A549 (cell line): ENCODE measurements around the gene PDP2. TPM values are rescaled to one million over a fixed set of nuclear protein-coding genes. Genes with fewer than 3 reads are reported as not detected.

Experiments
- ATAC-seq, 2 experiments: fragments of 200-7000 bp in 1 of 2; fragments of >200 bp in 1 of 2; cut with Nextera tagmentation in 1 of 2; cut with Tn5 transposase in 1 of 2; 3 replicates each; pipeline versions ENCODE4 v1.8.0 to v1.9.1; 2018 to 2020; ENCODE audit warnings: mild to moderate bottlenecking in 1 of 2, moderate library complexity in 1 of 2
- CTCF ChIA-PET: fragments of 300-600 bp; sonication (Branson Sonifier 250); formaldehyde crosslinking; extraction: SDS; loops from one replicate; lab custom pipeline; 2021; ENCODE audit warnings: antibody characterized with exemption, inconsistent platforms; lab: Yijun Ruan, JAX
- POLR2A ChIA-PET: fragments of 350-600 bp; formaldehyde crosslinking; extraction: SDS; loops from one replicate; lab custom pipeline; 2021; ENCODE audit warnings: antibody characterized with exemption, inconsistent platforms; lab: Yijun Ruan, JAX
- DNase-seq, 2 experiments: peaks; one replicate each; pipeline versions ENCODE4 v3.0.0 to v3.0.0-alpha.2; 2011 to 2016; ENCODE audit warnings: low read depth in 1 of 2, low spot score in 1 of 2
- FAIRE-seq: peaks from 2 replicates; lab custom pipeline; 2011; peaks lifted over from hg19 to GRCh38; lab: Jason Lieb, UNC
- H3K27ac ChIP-seq, 2 experiments: fragments of >200 bp; sonication (Bioruptor Twin); formaldehyde crosslinking; 3 replicates each; pipeline ENCODE4 v1.5.1; 2016 to 2017
- H3K4me1 ChIP-seq: fragments of >200 bp; sonication (Bioruptor Twin); formaldehyde crosslinking; 3 replicates; pipeline ENCODE4 v1.6.1; 2016
- H3K4me2 ChIP-seq: fragments of >200 bp; sonication (Bioruptor Twin); formaldehyde crosslinking; 3 replicates; pipeline ENCODE4 v1.6.1; 2016
- H3K4me3 ChIP-seq: fragments of >200 bp; sonication (Bioruptor Twin); formaldehyde crosslinking; 3 replicates; pipeline ENCODE4 v1.5.1; 2016
- H3K9me3 ChIP-seq: fragments of >200 bp; sonication (Bioruptor Twin); formaldehyde crosslinking; 3 replicates; pipeline ENCODE4 v1.6.1; 2016
- BHLHE40 ChIP-seq: IDR thresholded peaks from 2 replicates; pipeline ENCODE4 v1.6.1; 2012; ENCODE audit warnings: low read depth, low read length, inconsistent platforms
- CEBPB ChIP-seq, 2 experiments: fragments of >200 bp in 1 of 2; sonication (Bioruptor Twin) in 1 of 2; formaldehyde crosslinking in 1 of 2; IDR thresholded peaks; 2 replicates each; pipeline ENCODE4 v1.6.1; 2012 to 2016
- E2F6 ChIP-seq: IDR thresholded peaks from 2 replicates; pipeline ENCODE4 v1.6.1; 2012; ENCODE audit warnings: low read depth, borderline replicate concordance
- EHF ChIP-seq: fragments of 250-450 bp; sonication (Bioruptor Pico); IDR thresholded peaks from 2 replicates; pipeline ENCODE4 v1.5.0; 2020; ENCODE audit warnings: mild to moderate bottlenecking
- EP300 ChIP-seq, 2 experiments: fragments of >200 bp; sonication (Bioruptor Twin); formaldehyde crosslinking; IDR thresholded peaks; 2 replicates in 1 of 2; 3 replicates in 1 of 2; pipeline ENCODE4 v1.6.1; 2016 to 2017
- FOSB ChIP-seq: fragments of 250-450 bp; sonication (Bioruptor Pico); IDR thresholded peaks from 2 replicates; pipeline ENCODE4 v1.5.0; 2020; ENCODE audit warnings: mild to moderate bottlenecking, moderate library complexity
- FOXS1 ChIP-seq: fragments of 250-450 bp; sonication (Bioruptor Pico); IDR thresholded peaks from 2 replicates; pipeline ENCODE4 v1.5.0; 2020; ENCODE audit warnings: mild to moderate bottlenecking, moderate library complexity
- GATA3 ChIP-seq: IDR thresholded peaks from 2 replicates; pipeline ENCODE4 v1.6.1; 2012; ENCODE audit warnings: borderline replicate concordance
- HDAC2 ChIP-seq: fragments of 200-600 bp; sonication (generic); IDR thresholded peaks from 2 replicates; pipeline ENCODE4 v1.6.1; 2016
- HES2 ChIP-seq: fragments of >200 bp; sonication (Bioruptor Twin); formaldehyde crosslinking; IDR thresholded peaks from 2 replicates; pipeline ENCODE4 v1.6.1; 2016
- HOXA7 ChIP-seq: fragments of 250-450 bp; sonication (Bioruptor Pico); IDR thresholded peaks from 2 replicates; pipeline ENCODE4 v1.5.0; 2020; ENCODE audit warnings: mild to moderate bottlenecking, moderate library complexity
- HOXB13 ChIP-seq: fragments of 250-450 bp; sonication (Bioruptor Pico); IDR thresholded peaks from 2 replicates; pipeline ENCODE4 v1.5.0; 2020; ENCODE audit warnings: low read depth, mild to moderate bottlenecking, moderate library complexity
- KDM1A ChIP-seq: fragments of 200-600 bp; sonication (generic); IDR thresholded peaks from 2 replicates; pipeline ENCODE4 v1.6.1; 2016; ENCODE audit warnings: low read depth, mild to moderate bottlenecking
- MAFK ChIP-seq: fragments of 450-650 bp; IDR thresholded peaks from 2 replicates; pipeline ENCODE4 v1.6.1; 2014; ENCODE audit not compliant: partially characterized antibody
- MAZ ChIP-seq: fragments of 150-350 bp; IDR thresholded peaks from 2 replicates; pipeline ENCODE4 v1.6.1; 2014; ENCODE audit warnings: antibody characterized with exemption, low read depth, low read length, borderline replicate concordance
- MYC ChIP-seq: IDR thresholded peaks from 2 replicates; pipeline ENCODE4 v1.6.1; 2012; ENCODE audit warnings: mild to moderate bottlenecking, inconsistent platforms, low read length, improper control_type of control experiment, borderline replicate concordance
- NR3C1 ChIP-seq: fragments of >200 bp; sonication (Bioruptor Twin); formaldehyde crosslinking; IDR thresholded peaks from 3 replicates; pipeline ENCODE4 v1.6.1; 2017
- PHF8 ChIP-seq: fragments of 200-600 bp; sonication (generic); IDR thresholded peaks from 2 replicates; pipeline ENCODE4 v1.6.1; 2016; ENCODE audit warnings: low read depth, mild to moderate bottlenecking, antibody characterized with exemption, moderate library complexity, borderline replicate concordance
- POLR2A ChIP-seq: IDR thresholded peaks from 2 replicates; pipeline ENCODE4 v1.6.1; 2012; ENCODE audit warnings: mild to moderate bottlenecking, low read length
- POLR2AphosphoS2 ChIP-seq: conservative IDR thresholded peaks from 2 replicates; pipeline ENCODE4 v1.6.1; 2012; ENCODE audit warnings: low read length, improper control_type of control experiment, inconsistent platforms
- RARB ChIP-seq: fragments of 250-450 bp; sonication (Bioruptor Pico); IDR thresholded peaks from 2 replicates; pipeline ENCODE4 v1.8.0; 2021; ENCODE audit warnings: mild to moderate bottlenecking, moderate library complexity
- RCOR1 ChIP-seq: fragments of 150-350 bp; IDR thresholded peaks from 2 replicates; pipeline ENCODE4 v1.6.1; 2014; ENCODE audit warnings: antibody characterized with exemption, low read length, low read depth
- RNF2 ChIP-seq: fragments of 200-600 bp; sonication (generic); IDR thresholded peaks from 2 replicates; pipeline ENCODE4 v1.6.1; 2016; ENCODE audit warnings: low read depth, mild to moderate bottlenecking, antibody characterized with exemption, moderate library complexity, borderline replicate concordance
- SMC3 ChIP-seq: fragments of >200 bp; sonication (Bioruptor Twin); formaldehyde crosslinking; IDR thresholded peaks from 3 replicates; pipeline ENCODE4 v1.6.1; 2018; ENCODE audit warnings: inconsistent platforms
- SREBF2 ChIP-seq: fragments of 450-650 bp; IDR thresholded peaks from 2 replicates; pipeline ENCODE4 v1.6.1; 2014; ENCODE audit warnings: mild to moderate bottlenecking, moderate library complexity
- USF2 ChIP-seq: fragments of 450-650 bp; IDR thresholded peaks from 2 replicates; pipeline ENCODE4 v1.6.1; 2014; ENCODE audit warnings: antibody characterized with exemption
- ZSCAN20 ChIP-seq: fragments of 250-450 bp; sonication (Bioruptor Pico); IDR thresholded peaks from 2 replicates; pipeline ENCODE4 v1.8.0; 2022; ENCODE audit warnings: mild to moderate bottlenecking, moderate library complexity
- WGBS: methylation state at CpG from one replicate; pipeline ENCODE4 v1.1.6; 2017; ENCODE audit errors: missing lambda C conversion rate; 5-methylcytosine and 5-hydroxymethylcytosine counted together
- polyA plus RNA-seq, 4 experiments: library from polyadenylated mRNA; depleted of rRNA in 3 of 4; stranded (reverse); fragments of >200 nt; fragmentation: RNase III in 1 of 4; extraction: RNeasy Plus Mini Kit Qiagen cat#74134 plus additional on column Dnase treatment in 1 of 4; gene quantifications; 2 replicates in 3 of 4; 3 replicates in 1 of 4; pipeline ENCODE4 v1.2.3, GENCODE V29; 2011 to 2017
- TF ChIP-seq, protein P1 (sequence below): fragments of 250-450 bp; sonication (Bioruptor Pico); IDR thresholded peaks from 2 replicates; pipeline ENCODE4 v1.5.0; 2020; ENCODE audit warnings: low read depth, mild to moderate bottlenecking, moderate library complexity

The PDP2 gene
- polyA plus RNA-seq, 2 of the 4 experiments (the other 2 are of a cell fraction), result 10.0 to 10.5 TPM

GRCh38 chr16:66923247-66923731 is 43.0 kb downstream of the PDP2 start:
- CTCF ChIA-PET, result interaction anchor here (0.7 to 29.9 kb wide), 5 partner anchors 18 to 232 kb away, joined by 3 to 837 read pairs (median 3); partner anchors contain the start of genes CDH16, NAE1 and PDP2
- WGBS, result 69% methylated on average over 12 of the region's 18 CpGs
- H3K9me3 ChIP-seq, result no peaks in the 10 kb centered on the region

GRCh38 chr16:66923866-66924265 is 43.6 kb downstream of the PDP2 start:
- ChIA-PET POLR2A (no interaction called here), CTCF (interaction anchor here (0.7 to 29.9 kb wide), 6 partner anchors 19 to 231 kb away, joined by 3 to 837 read pairs (median 3); partner anchors contain the start of genes CDH16, NAE1 and PDP2)
- no peak for ATAC-seq
- FAIRE-seq, result no peak
- Histone ChIP-seq H3K4me3 (no peak overlapping the region), H3K9me3 (no peaks in the 10 kb centered on the region), H3K27ac (no peak overlapping the region), H3K4me1 (peaks cover 30% of the 10 kb centered on the region), H3K4me2 (no peak overlapping the region)
- TF ChIP-seq CEBPB (IDR thresholded peaks at IDR 0.05) (no peak), HOXB13 (CRISPR knock-in tag) (no peak), MAZ (no peak), POLR2AphosphoS2 (no peak), E2F6 (no peak), SMC3 (no peak), POLR2A (no peak), BHLHE40 (no peak), RARB (no peak), HDAC2 (no peak), PHF8 (no peak), RCOR1 (no peak), KDM1A (no peak), NR3C1 (no peak), HOXA7 (CRISPR knock-in tag) (no peak), GATA3 (no peak), FOSB (CRISPR knock-in tag) (no peak), ZSCAN20 (CRISPR knock-in tag) (no peak)
- TF ChIP-seq, protein P1, sequence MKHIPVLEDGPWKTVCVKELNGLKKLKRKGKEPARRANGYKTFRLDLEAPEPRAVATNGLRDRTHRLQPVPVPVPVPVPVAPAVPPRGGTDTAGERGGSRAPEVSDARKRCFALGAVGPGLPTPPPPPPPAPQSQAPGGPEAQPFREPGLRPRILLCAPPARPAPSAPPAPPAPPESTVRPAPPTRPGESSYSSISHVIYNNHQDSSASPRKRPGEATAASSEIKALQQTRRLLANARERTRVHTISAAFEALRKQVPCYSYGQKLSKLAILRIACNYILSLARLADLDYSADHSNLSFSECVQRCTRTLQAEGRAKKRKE (CRISPR knock-in tag), result no peak
- DNase-seq, result no peak
- 84% methylated on average over 3 of the region's 3 CpGs for WGBS

More at GRCh38 chr16:66923247-66923731, 43.0 kb downstream of the PDP2 start:
- H3K4me2 ChIP-seq, result no peak overlapping the region
- H3K4me1 ChIP-seq, result peaks cover 29% of the 10 kb centered on the region
- TF ChIP-seq EP300 (IDR thresholded peaks at IDR 0.05) (no peak), MAFK (no peak), KDM1A (no peak), RNF2 (no peak), USF2 (no peak), HOXA7 (CRISPR knock-in tag) (no peak), EHF (CRISPR knock-in tag) (no peak), FOXS1 (CRISPR knock-in tag) (no peak), SMC3 (no peak), SREBF2 (no peak), ZSCAN20 (CRISPR knock-in tag) (no peak), MYC (no peak), HES2 (no peak), MAZ (no peak), BHLHE40 (no peak)
- ATAC-seq (no peak), FAIRE-seq (no peak), DNase-seq (no peak)
- POLR2A ChIA-PET, result no interaction called here
- H3K4me3 ChIP-seq, result no peak overlapping the region
- H3K27ac ChIP-seq, result no peak overlapping the region
